K562 (cell line): ENCODE results near the gene ABCC11. TPM values are rescaled to one million over a fixed set of nuclear protein-coding genes. Genes with fewer than 3 reads are reported as not detected.

Experiments
- ATAC-seq: fragments of 200-7000 bp; cut with Tn5 transposase; 3 replicates; pipeline ENCODE4 v1.9.1; 2020; ENCODE audit warnings: moderate library complexity
- BruUV-seq: library from RNA; stranded (reverse); fragments of 400-500 nt; replicated peaks from 2 replicates; lab custom pipeline; 2021; lab: Mats Ljungman, UMichigan
- CTCF ChIA-PET: fragments of 300-600 bp; formaldehyde crosslinking; extraction: SDS; loops from one replicate; lab custom pipeline; 2021; ENCODE audit warnings: low intra/inter-chr PET ratio; lab: Yijun Ruan, JAX
- POLR2A ChIA-PET: fragments of 300-600, 350-650 bp; sonication (Branson Sonifier 250); formaldehyde crosslinking; extraction: SDS; loops from one replicate; lab custom pipeline; 2021; ENCODE audit warnings: antibody characterized with exemption, inconsistent platforms; lab: Yijun Ruan, JAX
- DNase-seq, 4 experiments: peaks; one replicate each; pipeline versions ENCODE4 v3.0.0 to v3.0.0-alpha.2; 2011 to 2018; ENCODE audit warnings: low spot score in 3 of 4, mixed read lengths in 3 of 4; ENCODE audit errors: extremely low read depth in 1 of 4
- FAIRE-seq: peaks from 2 replicates; lab custom pipeline; 2011; peaks lifted over from hg19 to GRCh38; lab: Jason Lieb, UNC
- H2AFZ ChIP-seq: 2 replicates; pipeline ENCODE4 v1.6.0; 2011; ENCODE audit warnings: low read depth, low read length, control low read depth, inconsistent platforms
- H3K27ac ChIP-seq: fragments of 200-600 bp; 3 replicates; pipeline ENCODE4 v1.8.0; 2011; ENCODE audit warnings: low read depth, mild to moderate bottlenecking, control low read depth, inconsistent platforms, low read length, moderate library complexity, mixed read lengths; ENCODE audit errors: extremely low read depth
- H3K27me3 ChIP-seq, 2 experiments: fragments of 300-600 bp in 1 of 2; 2 replicates in 1 of 2; 3 replicates in 1 of 2; pipeline versions ENCODE4 v1.6.0 to v1.8.0; 2011; ENCODE audit warnings: inconsistent platforms in 2 of 2, low read length in 2 of 2, mild to moderate bottlenecking in 1 of 2, mixed read lengths in 1 of 2, moderate library complexity in 1 of 2; ENCODE audit not compliant: control insufficient read depth in 2 of 2, insufficient read depth in 2 of 2
- H3K36me3 ChIP-seq: fragments of 300-600 bp; 3 replicates; pipeline ENCODE4 v1.8.0; 2011; ENCODE audit warnings: mild to moderate bottlenecking, low read length, inconsistent platforms; ENCODE audit not compliant: control insufficient read depth, insufficient read depth
- H3K4me1 ChIP-seq, 2 experiments: fragments of 200-600 bp in 1 of 2; replicated peaks in 1 of 2; 2 replicates in 1 of 2; 3 replicates in 1 of 2; pipeline versions ENCODE4 v1.5.1 to v1.8.0; 2011; ENCODE audit warnings: inconsistent platforms in 2 of 2, low read length in 2 of 2, mild to moderate bottlenecking in 1 of 2, mixed read lengths in 1 of 2, moderate library complexity in 1 of 2; ENCODE audit not compliant: control insufficient read depth in 2 of 2, insufficient read depth in 2 of 2
- H3K4me2 ChIP-seq: 2 replicates; pipeline ENCODE4 v1.6.1; 2011; ENCODE audit warnings: low read length, control low read depth, inconsistent platforms, mixed read lengths; ENCODE audit not compliant: insufficient read depth
- H3K4me3 ChIP-seq: fragments of 200-600 bp; sonication (generic), shearing (Covaris generic); 2 replicates; pipeline ENCODE4 v1.5.1; 2016; ENCODE audit warnings: control low read depth, inconsistent platforms
- H3K79me2 ChIP-seq: fragments of 200-600 bp; 3 replicates; pipeline ENCODE4 v1.8.0; 2011; ENCODE audit warnings: low read length, inconsistent platforms; ENCODE audit not compliant: control insufficient read depth, insufficient read depth
- H3K9ac ChIP-seq, 2 experiments: 2 replicates each; pipeline versions ENCODE4 v1.6.0 to v1.6.1; 2011; ENCODE audit warnings: low read depth in 2 of 2, low read length in 2 of 2, control low read depth in 1 of 2, inconsistent platforms in 1 of 2, mild to moderate bottlenecking in 1 of 2, mixed read lengths in 1 of 2; ENCODE audit not compliant: insufficient read depth in 1 of 2
- H3K9me1 ChIP-seq: one replicate; pipeline ENCODE4 v1.6.0; 2011; ENCODE audit warnings: inconsistent platforms, mild to moderate bottlenecking, low read length, moderate library complexity; ENCODE audit not compliant: control insufficient read depth, insufficient read depth
- H3K9me3 ChIP-seq: replicated peaks from 2 replicates; pipeline ENCODE4 v1.5.1; 2011; ENCODE audit warnings: low read depth, low read length, inconsistent platforms; ENCODE audit not compliant: control insufficient read depth, insufficient read depth
- H4K20me1 ChIP-seq: replicated peaks from 2 replicates; pipeline ENCODE4 v1.6.1; 2011; ENCODE audit warnings: low read length, inconsistent platforms, mixed read lengths; ENCODE audit not compliant: control insufficient read depth, insufficient read depth
- JUND ChIP-seq, 2 experiments: IDR thresholded peaks; 2 replicates in 1 of 2; 3 replicates in 1 of 2; pipeline ENCODE4 v1.6.1; 2011; ENCODE audit warnings: borderline replicate concordance in 2 of 2, low read depth in 2 of 2, low read length in 2 of 2, improper control_type of control experiment in 1 of 2, missing biosample characterization in 1 of 2, missing genetic modification characterization in 1 of 2, missing genetic modification reagents in 1 of 2
- MECOM ChIP-seq: fragments of 250-450 bp; sonication (Bioruptor Pico); IDR thresholded peaks from 2 replicates; pipeline ENCODE4 v1.8.0; 2022; ENCODE audit warnings: inconsistent platforms
- TAF15 ChIP-seq: fragments of 200-400 bp; formaldehyde crosslinking; IDR thresholded peaks from 2 replicates; pipeline ENCODE4 v1.6.1; 2017; ENCODE audit warnings: mild to moderate bottlenecking, low read depth, low read length, moderate library complexity
- WGBS: fragments of 100-300 bp; shearing (Covaris generic); methylation state at CpG from one replicate; pipeline ENCODE4 v1.1.6; 2016; ENCODE audit warnings: low coverage, mixed read lengths; ENCODE audit not compliant: insufficient coverage; ENCODE audit errors: missing lambda C conversion rate; 5-methylcytosine and 5-hydroxymethylcytosine counted together
- in situ Hi-C: fragments of 300-500 bp; cut with MboI; formaldehyde crosslinking; loops from 4 replicates; pipeline ENCODE4 v1.15.0; 2018; ENCODE audit warnings: inconsistent platforms, mixed read lengths
- intact Hi-C: fragments of 100-400 bp; cut with micrococcal nuclease; formaldehyde crosslinking; loops from 2 replicates; pipeline ENCODE4 v1.14.2; 2022
- polyA plus RNA-seq, 8 experiments: library from polyadenylated mRNA; depleted of rRNA in 4 of 8; stranded (reverse) in 5 of 8; unstranded in 3 of 8; fragments of >200 nt; fragmentation: Nextera tagmentation in 2 of 8; fragmentation: Illumina TruSeq in 1 of 8; extraction: Ambion mirVana in 2 of 8; extraction: Trizol in 1 of 8; gene quantifications; 2 replicates each; pipeline versions ENCODE4 v1.2.1 to v1.2.3, GENCODE V29; 2011 to 2014; ENCODE audit warnings: inconsistent platforms in 1 of 8, missing spikeins in 1 of 8
- total RNA-seq, 7 experiments: library from RNA; depleted of rRNA in 6 of 7; stranded (reverse); fragments of >200 nt in 6 of 7; fragmentation: Illumina TruSeq in 2 of 7; extraction: Trizol in 2 of 7; gene quantifications; 2 replicates each; pipeline versions ENCODE4 v1.2.1 to v1.2.3, GENCODE V29; 2011 to 2021; ENCODE audit warnings: low replicate concordance in 1 of 7
- TF ChIP-seq, protein P1 (sequence below): fragments of 450-650 bp; IDR thresholded peaks from 2 replicates; pipeline ENCODE4 v1.6.1; 2018; ENCODE audit not compliant: partially characterized antibody

The ABCC11 gene
- total and polyA plus RNA-seq, 9 of the 15 experiments (the other 6 are each of a cell fraction or from before 2014, with no cell fraction given): 0.04 to 0.14 (median 0.04) TPM; not detected in 6

DNA sequence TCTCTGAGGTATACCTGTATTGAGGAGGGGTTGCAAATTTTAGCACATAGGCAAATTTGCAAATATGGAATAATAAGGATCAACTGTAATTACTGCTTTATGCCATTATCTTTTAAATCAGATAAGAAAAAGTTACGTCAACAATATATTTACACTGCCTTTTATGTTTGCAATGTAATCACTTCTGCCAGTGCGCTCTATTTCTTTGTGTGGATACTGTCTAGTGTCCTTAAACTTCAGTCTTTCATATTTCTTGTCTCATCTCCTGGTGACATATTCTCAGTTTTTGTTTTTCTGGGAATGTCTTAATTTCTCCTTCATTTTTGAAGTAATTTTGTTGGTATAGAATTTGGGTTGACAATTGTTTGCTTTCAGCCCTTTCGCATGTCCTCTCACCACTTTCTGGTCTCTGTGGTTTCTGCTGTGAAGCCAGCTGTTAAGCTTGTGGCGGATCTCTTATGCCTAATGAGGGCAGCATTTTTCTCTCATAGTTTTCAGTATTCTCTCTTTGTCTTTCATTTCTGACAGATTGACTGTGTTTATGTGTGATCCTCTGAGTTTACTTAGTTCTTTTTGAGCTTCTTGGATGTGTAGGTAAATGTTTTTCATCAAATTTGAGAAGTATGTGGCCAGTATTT is 37.6 kb upstream of the ABCC11 start:
- no peak overlapping the region for H2AFZ ChIP-seq
- ChIA-PET CTCF (no interaction called here), POLR2A (interaction anchor here (0.7 kb wide), 1 partner anchor 13 kb away, joined by 4 read pairs; no protein-coding TSS in a partner anchor)
- no peaks in the 10 kb centered on the region for H3K27me3 ChIP-seq
- no peak overlapping the region for H3K9ac ChIP-seq
- no peaks in the 10 kb centered on the region for H3K4me1 ChIP-seq
- in situ Hi-C loops: no loop called here
- H3K36me3 ChIP-seq: peaks cover 60% of the 10 kb centered on the region
- H3K9me1 ChIP-seq: no peaks in the 10 kb centered on the region
- no peak overlapping the region for H3K27ac ChIP-seq
- DNase-seq (no peak), ATAC-seq (no peak)
- H4K20me1 ChIP-seq: no peaks in the 10 kb centered on the region
- BruUV-seq: no TSS peak
- H3K9me3 ChIP-seq: peaks cover 1% of the 10 kb centered on the region
- 95% methylated on average over 4 of the region's 4 CpGs for WGBS
- TF ChIP-seq JUND (IDR thresholded peaks at IDR 0.05; ENCODE audit: borderline replicate concordance, low read depth, low read length) (no peak), JUND (tag; IDR thresholded peaks at IDR 0.05; ENCODE audit: borderline replicate concordance, low read depth, low read length) (no peak), MECOM (no peak), TAF15 (no peak)
- TF ChIP-seq, protein P1, sequence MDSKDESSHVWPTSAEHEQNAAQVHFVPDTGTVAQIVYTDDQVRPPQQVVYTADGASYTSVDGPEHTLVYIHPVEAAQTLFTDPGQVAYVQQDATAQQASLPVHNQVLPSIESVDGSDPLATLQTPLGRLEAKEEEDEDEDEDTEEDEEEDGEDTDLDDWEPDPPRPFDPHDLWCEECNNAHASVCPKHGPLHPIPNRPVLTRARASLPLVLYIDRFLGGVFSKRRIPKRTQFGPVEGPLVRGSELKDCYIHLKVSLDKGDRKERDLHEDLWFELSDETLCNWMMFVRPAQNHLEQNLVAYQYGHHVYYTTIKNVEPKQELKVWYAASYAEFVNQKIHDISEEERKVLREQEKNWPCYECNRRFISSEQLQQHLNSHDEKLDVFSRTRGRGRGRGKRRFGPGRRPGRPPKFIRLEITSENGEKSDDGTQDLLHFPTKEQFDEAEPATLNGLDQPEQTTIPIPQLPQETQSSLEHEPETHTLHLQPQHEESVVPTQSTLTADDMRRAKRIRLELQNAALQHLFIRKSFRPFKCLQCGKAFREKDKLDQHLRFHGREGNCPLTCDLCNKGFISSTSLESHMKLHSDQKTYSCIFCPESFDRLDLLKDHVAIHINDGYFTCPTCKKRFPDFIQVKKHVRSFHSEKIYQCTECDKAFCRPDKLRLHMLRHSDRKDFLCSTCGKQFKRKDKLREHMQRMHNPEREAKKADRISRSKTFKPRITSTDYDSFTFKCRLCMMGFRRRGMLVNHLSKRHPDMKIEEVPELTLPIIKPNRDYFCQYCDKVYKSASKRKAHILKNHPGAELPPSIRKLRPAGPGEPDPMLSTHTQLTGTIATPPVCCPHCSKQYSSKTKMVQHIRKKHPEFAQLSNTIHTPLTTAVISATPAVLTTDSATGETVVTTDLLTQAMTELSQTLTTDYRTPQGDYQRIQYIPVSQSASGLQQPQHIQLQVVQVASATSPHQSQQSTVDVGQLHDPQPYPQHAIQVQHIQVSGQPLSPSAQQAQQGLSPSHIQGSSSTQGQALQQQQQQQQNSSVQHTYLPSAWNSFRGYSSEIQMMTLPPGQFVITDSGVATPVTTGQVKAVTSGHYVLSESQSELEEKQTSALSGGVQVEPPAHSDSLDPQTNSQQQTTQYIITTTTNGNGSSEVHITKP: no peak
- TF ChIP-seq, all 486 proteins: peak for 0
- H3K4me2 ChIP-seq: no peak overlapping the region
- intact Hi-C loops: no loop called here
- peaks cover 6% of the 10 kb centered on the region; the same call in 1 of the 3 replicates for H3K79me2 ChIP-seq
- no peak for FAIRE-seq
- no peak overlapping the region for H3K4me3 ChIP-seq
